LNCaP clone FGC (cell line): Measurements from ENCODE around the gene MTCL1.

Experiments used
- DNase-seq: peaks from one replicate; pipeline ENCODE4 v3.0.0-alpha.2; 2011; ENCODE audit warnings: low read depth
- H3K4me3 ChIP-seq: 2 replicates; pipeline ENCODE4 v1.5.1; 2011; ENCODE audit warnings: mild to moderate bottlenecking, low read depth, low read length, control low read depth
- TF ChIP-seq, protein P1 (sequence below): IDR thresholded peaks from 2 replicates; pipeline ENCODE4 v1.5.1; 2012; ENCODE audit warnings: mild to moderate bottlenecking; ENCODE audit not compliant: control insufficient read depth, insufficient read depth; ENCODE audit errors: extremely low read depth

The MTCL1 gene

DNA sequence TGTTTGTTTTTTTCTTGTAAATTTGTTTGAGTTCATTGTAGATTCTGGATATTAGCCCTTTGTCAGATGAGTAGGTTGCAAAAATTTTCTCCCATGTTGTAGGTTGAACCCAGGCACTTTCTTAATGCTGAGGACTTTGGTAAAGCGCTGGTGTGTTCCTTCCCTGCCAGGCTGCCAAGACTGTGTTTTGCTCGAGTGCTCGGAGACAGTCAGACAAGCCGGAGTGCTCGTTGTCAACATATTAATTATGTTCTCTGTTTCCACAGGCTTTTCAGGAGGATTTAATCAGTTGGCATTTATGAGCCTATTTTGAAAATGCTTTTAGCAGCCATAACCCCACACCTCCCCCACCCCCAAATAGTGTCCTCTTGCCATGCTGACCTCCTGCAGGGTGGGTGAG lies 6.4 kb downstream of the MTCL1 start:
- TF ChIP-seq, protein P1, sequence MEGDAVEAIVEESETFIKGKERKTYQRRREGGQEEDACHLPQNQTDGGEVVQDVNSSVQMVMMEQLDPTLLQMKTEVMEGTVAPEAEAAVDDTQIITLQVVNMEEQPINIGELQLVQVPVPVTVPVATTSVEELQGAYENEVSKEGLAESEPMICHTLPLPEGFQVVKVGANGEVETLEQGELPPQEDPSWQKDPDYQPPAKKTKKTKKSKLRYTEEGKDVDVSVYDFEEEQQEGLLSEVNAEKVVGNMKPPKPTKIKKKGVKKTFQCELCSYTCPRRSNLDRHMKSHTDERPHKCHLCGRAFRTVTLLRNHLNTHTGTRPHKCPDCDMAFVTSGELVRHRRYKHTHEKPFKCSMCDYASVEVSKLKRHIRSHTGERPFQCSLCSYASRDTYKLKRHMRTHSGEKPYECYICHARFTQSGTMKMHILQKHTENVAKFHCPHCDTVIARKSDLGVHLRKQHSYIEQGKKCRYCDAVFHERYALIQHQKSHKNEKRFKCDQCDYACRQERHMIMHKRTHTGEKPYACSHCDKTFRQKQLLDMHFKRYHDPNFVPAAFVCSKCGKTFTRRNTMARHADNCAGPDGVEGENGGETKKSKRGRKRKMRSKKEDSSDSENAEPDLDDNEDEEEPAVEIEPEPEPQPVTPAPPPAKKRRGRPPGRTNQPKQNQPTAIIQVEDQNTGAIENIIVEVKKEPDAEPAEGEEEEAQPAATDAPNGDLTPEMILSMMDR = no peak
- DNase-seq = no peak

DNA sequence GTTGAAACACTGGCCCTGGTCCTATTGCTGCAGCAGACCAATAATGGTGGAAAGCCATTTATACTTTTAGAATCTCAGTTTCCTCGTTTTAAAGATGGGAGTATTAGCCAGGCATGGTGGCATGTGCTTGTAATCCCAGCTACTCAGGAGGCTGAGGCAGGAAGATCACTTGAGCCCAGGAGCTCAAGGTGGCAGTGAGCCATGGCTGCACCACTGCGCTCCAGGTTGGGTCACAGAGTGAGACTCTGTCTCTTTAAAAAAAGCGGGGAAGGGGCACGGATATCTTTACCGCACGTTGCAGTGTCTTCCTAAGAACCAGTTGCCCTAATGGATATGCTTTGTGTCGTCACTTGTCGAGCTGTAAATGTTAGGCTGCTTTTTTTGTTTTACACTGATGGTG lies 8.3 kb downstream of the MTCL1 start:
- TF ChIP-seq, protein P1 = no peak
- DNase-seq = no peak

More for the DNA sequence above, 6.4 kb downstream of the MTCL1 start:
- no peak overlapping the region for H3K4me3 ChIP-seq

DNA sequence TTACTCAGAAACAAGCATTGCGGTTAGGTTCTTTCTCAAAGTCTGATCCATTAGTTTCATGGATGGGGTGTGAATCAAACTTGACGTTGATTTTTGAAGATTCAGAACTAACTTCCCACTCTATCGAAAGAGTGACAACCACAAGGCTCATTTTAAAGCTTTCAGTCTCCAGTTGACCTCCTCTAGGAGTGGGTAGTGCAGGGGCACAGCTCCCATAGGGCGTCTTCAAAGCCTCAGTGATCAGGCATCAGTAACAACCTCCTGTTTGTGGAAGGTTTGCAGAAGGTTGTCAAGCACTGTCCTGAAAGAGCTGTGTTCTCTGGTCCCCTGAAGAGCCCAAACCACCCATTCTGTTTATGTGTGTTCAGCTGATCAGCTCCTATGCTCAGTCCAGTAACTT lies 10.2 kb downstream of the MTCL1 start:
- H3K4me3 ChIP-seq = no peak overlapping the region
- TF ChIP-seq, protein P1 = no peak
- no peak for DNase-seq

More for the DNA sequence above, 8.3 kb downstream of the MTCL1 start:
- H3K4me3 ChIP-seq = no peak overlapping the region

DNA sequence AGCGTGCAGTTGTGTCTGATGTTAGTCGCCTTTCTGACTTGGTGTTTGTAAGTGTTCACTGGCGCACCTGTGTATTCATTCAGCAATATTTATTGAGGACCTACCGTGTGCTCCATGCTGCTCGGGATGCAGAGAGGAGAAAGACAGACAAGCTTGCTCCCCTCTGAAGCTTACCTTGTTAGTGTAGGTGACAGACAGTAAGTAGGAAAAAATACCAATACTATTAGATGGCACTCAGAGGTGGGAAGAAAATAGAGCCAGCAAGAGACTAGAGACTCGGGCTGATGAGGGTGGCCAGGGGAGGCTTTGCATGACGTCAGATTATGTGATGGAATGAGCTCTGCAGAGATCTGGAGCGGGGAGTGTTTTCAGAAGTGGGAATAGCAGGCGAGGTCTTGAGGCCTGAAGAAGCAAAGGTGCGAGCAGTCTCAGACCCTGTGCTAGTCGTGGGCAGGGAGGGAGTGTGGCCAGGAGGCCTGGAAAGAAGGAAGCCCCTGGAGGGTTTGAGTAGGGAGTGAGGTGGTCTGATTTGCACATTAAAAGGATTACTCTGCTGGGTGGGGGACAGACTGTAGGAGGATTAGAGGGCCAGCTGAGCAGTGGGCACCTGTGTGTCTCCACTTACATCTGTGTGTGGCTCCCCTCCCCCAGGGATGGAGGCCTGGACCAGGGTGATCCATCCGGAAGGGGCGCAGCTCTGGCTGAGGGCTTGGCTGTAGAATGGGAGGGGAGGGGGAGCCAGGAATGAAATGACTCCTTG lies 11.8 kb downstream of the MTCL1 start:
- no peak overlapping the region for H3K4me3 ChIP-seq
- TF ChIP-seq, protein P1 = no peak
- DNase-seq = no peak

DNA sequence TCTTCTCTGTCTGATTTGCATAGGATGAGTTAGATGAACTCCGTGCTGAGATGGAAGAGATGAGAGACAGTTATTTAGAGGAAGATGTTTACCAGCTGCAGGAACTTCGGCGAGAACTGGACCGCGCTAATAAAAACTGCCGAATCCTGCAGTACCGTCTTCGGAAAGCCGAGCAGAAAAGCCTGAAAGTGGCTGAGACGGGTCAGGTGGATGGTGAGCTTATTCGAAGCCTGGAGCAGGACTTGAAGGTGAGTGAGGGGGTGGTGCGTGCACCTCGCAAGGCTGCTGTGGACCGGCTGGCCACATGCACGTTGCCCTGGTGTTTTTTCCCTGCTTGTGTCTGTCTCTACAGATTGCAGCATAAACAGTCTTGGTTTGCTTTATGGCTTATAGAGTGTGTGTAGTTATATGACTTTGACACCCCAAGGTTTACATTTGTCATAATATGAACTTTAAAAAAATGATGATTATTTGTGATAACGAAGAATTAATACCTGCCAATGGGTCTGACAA lies 13.1 kb downstream of the MTCL1 start:
- DNase-seq = no peak
- no peak overlapping the region for H3K4me3 ChIP-seq
- TF ChIP-seq, protein P1 = no peak

DNA sequence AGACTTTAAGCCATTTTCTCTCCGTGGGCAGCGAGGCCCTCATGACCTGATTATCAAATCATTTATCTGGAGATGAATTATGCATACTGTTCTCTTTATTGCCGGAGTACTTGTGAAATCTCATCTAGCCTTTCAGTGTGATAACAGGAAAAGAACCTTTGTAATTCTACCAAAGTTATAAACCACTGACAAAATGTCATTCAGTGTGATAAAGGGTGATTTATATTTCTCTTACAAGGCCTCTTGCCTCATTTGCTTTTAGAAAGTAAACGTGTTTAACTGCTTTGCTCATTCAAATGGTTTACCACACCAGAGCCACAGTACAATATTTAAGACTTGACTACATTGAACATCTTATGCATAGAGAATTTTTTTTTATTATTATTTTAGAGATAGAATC lies 13.8 kb downstream of the MTCL1 start:
- TF ChIP-seq, protein P1 = no peak
- H3K4me3 ChIP-seq = no peak overlapping the region
- no peak for DNase-seq

DNA sequence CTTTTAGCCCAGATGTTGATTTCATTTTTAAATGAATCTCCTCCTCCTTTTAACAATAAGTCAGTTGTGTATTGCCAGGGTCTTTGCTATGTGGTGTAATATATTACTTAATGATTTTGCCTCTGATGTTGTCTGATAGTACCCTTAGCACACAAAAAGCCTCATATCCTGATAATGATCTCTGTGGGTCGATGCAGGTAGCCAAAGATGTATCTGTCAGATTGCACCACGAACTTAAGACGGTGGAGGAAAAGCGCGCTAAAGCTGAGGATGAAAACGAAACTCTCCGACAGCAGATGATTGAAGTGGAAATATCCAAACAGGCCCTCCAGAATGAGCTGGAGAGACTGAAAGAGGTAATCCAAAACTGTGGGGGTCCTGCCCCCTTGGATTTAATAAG lies 14.8 kb downstream of the MTCL1 start:
- DNase-seq = no peak
- TF ChIP-seq, protein P1 = no peak
- no peak overlapping the region for H3K4me3 ChIP-seq
